ENCODE measurements around the gene SND1.

SND1 gene

GRCh38 chr7:127995881-127996215 is 343.9 kb downstream of the SND1 start:
- no peak for DNase-seq
- Histone ChIP-seq H3K27ac (ENCODE audit: low read length) (no peak overlapping the region), H3K9me3 (replicated peaks; ENCODE audit: insufficient read depth, low read length) (no peaks in the 10 kb centered on the region), H3K79me2 (ENCODE audit: low read length) (peaks cover 70% of the 10 kb centered on the region), H3K4me3 (ENCODE audit: low read length) (no peak overlapping the region), H3K36me3 (replicated peaks; ENCODE audit: insufficient read depth, low read length) (peaks cover 5% of the 10 kb centered on the region), H3K27me3 (replicated peaks; ENCODE audit: insufficient read depth, low read length) (no peaks in the 10 kb centered on the region), H4K20me1 (ENCODE audit: insufficient read depth, low read length) (no peaks in the 10 kb centered on the region), H3K4me2 (ENCODE audit: low read depth, low read length) (no peak overlapping the region), H2AFZ (ENCODE audit: low read length) (no peak overlapping the region), H3K4me1 (ENCODE audit: low read length) (peaks cover 5% of the 10 kb centered on the region), H3K9ac (ENCODE audit: low read length) (no peak overlapping the region), H3F3A (ENCODE audit: insufficient read depth, low read length) (0 out of 2 replicates have a peak, but pooled peaks cover 3% of the 10 kb centered on the region), H3K9me2 (replicated peaks; ENCODE audit: insufficient read depth, low read length) (no peaks in the 10 kb centered on the region)
- TF ChIP-seq EZH2phosphoT487 (IDR thresholded peaks at IDR 0.05; ENCODE audit: low read length) (no peak), CTCF (IDR thresholded peaks at IDR 0.05; ENCODE audit: low read length) (no peak), EZH2 (optimal IDR thresholded peaks at IDR 0.05; ENCODE audit: low read depth, low read length) (no peak)

GRCh38 chr7:127996253-127997071 is 344.5 kb downstream of the SND1 start:
- Histone ChIP-seq H3K9me2 (replicated peaks; ENCODE audit: insufficient read depth, low read length) (no peaks in the 10 kb centered on the region), H4K20me1 (ENCODE audit: insufficient read depth, low read length) (no peaks in the 10 kb centered on the region), H3K9ac (ENCODE audit: low read length) (no peak overlapping the region), H3K27me3 (replicated peaks; ENCODE audit: insufficient read depth, low read length) (no peaks in the 10 kb centered on the region), H3K4me3 (ENCODE audit: low read length) (no peak overlapping the region), H3F3A (ENCODE audit: insufficient read depth, low read length) (0 out of 2 replicates have a peak, but pooled peaks cover 9% of the 10 kb centered on the region), H3K36me3 (replicated peaks; ENCODE audit: insufficient read depth, low read length) (peaks cover under 1% of the 10 kb centered on the region), H3K4me1 (ENCODE audit: low read length) (peaks cover 12% of the 10 kb centered on the region), H2AFZ (ENCODE audit: low read length) (no peak overlapping the region), H3K9me3 (replicated peaks; ENCODE audit: insufficient read depth, low read length) (no peaks in the 10 kb centered on the region), H3K27ac (ENCODE audit: low read length) (no peak overlapping the region), H3K4me2 (ENCODE audit: low read depth, low read length) (no peak overlapping the region), H3K79me2 (ENCODE audit: low read length) (peaks cover 70% of the 10 kb centered on the region)
- no peak for TF ChIP-seq CTCF (IDR thresholded peaks at IDR 0.05; ENCODE audit: low read length)
- TF ChIP-seq EZH2 (optimal IDR thresholded peaks at IDR 0.05; ENCODE audit: low read depth, low read length) = no peak
- TF ChIP-seq EZH2phosphoT487 (IDR thresholded peaks at IDR 0.05; ENCODE audit: low read length) = no peak
- DNase-seq = no peak

GRCh38 chr7:127997226-127997922 is 345.4 kb downstream of the SND1 start:
- no peaks in the 10 kb centered on the region for H3K9me3 ChIP-seq (replicated peaks; ENCODE audit: insufficient read depth, low read length)
- H4K20me1 ChIP-seq (ENCODE audit: insufficient read depth, low read length) = no peaks in the 10 kb centered on the region
- DNase-seq = no peak
- H3K79me2 ChIP-seq (ENCODE audit: low read length) = peaks cover 74% of the 10 kb centered on the region
- peaks cover 17% of the 10 kb centered on the region for H3K4me1 ChIP-seq (ENCODE audit: low read length)
- H3K27me3 ChIP-seq (replicated peaks; ENCODE audit: insufficient read depth, low read length) = no peaks in the 10 kb centered on the region
- TF ChIP-seq EZH2 (optimal IDR thresholded peaks at IDR 0.05; ENCODE audit: low read depth, low read length) (no peak), CTCF (IDR thresholded peaks at IDR 0.05; ENCODE audit: low read length) (no peak), EZH2phosphoT487 (IDR thresholded peaks at IDR 0.05; ENCODE audit: low read length) (no peak)
- H3K27ac ChIP-seq (ENCODE audit: low read length) = no peak overlapping the region
- no peak overlapping the region for H3K4me3 ChIP-seq (ENCODE audit: low read length)
- no peak overlapping the region for H2AFZ ChIP-seq (ENCODE audit: low read length)
- no peak overlapping the region for H3K9ac ChIP-seq (ENCODE audit: low read length)
- H3F3A ChIP-seq (ENCODE audit: insufficient read depth, low read length) = peaks cover 15% of the 10 kb centered on the region; the same call in 1 of the 2 replicates
- H3K4me2 ChIP-seq (ENCODE audit: low read depth, low read length) = no peak overlapping the region
- H3K9me2 ChIP-seq (replicated peaks; ENCODE audit: insufficient read depth, low read length) = no peaks in the 10 kb centered on the region
- H3K36me3 ChIP-seq (replicated peaks; ENCODE audit: insufficient read depth, low read length) = no peaks in the 10 kb centered on the region; the same call in none of the 2 replicates

Measured in MM.1S (cell line).